HAP-1 (cell line): ENCODE data around the gene CFHR1.
"Not testable (repeated sequence)": the region's sequence is repeated elsewhere in the genome, so short reads cannot be mapped to it uniquely, and the experiment has no call there.

Source experiments
- DNase-seq, 2 experiments: peaks; one replicate each; pipeline ENCODE4 v3.0.0-alpha.2; 2016 to 2020; ENCODE audit warnings: low spot score in 2 of 2
- H3K27me3 ChIP-seq: fragments of 250-450 bp; sonication (Bioruptor Pico); 2 replicates; pipeline ENCODE4 v1.5.1; 2020; ENCODE audit warnings: low read depth, mild to moderate bottlenecking, moderate library complexity
- H3K36me3 ChIP-seq: fragments of 250-450 bp; sonication (Bioruptor Pico); replicated peaks from 2 replicates; pipeline ENCODE4 v1.5.1; 2020; ENCODE audit warnings: mild to moderate bottlenecking
- H3K4me1 ChIP-seq: fragments of 250-450 bp; sonication (Bioruptor Pico); 2 replicates; pipeline ENCODE4 v1.5.1; 2020; ENCODE audit warnings: mild to moderate bottlenecking
- H3K4me3 ChIP-seq: fragments of 250-450 bp; sonication (Bioruptor Pico); 2 replicates; pipeline ENCODE4 v1.5.1; 2020; ENCODE audit warnings: mild to moderate bottlenecking, moderate library complexity
- H3K9me3 ChIP-seq: fragments of 250-450 bp; sonication (Bioruptor Pico); 2 replicates; pipeline ENCODE4 v1.5.1; 2020; ENCODE audit warnings: mild to moderate bottlenecking, moderate library complexity
- in situ Hi-C: fragments of 300-500 bp; cut with MboI; formaldehyde crosslinking; loops from 3 replicates; pipeline ENCODE4 v1.14.3; 2020; ENCODE audit warnings: low sequenced_read_pairs, inconsistent platforms, mixed read lengths

Gene CFHR1

DNA sequence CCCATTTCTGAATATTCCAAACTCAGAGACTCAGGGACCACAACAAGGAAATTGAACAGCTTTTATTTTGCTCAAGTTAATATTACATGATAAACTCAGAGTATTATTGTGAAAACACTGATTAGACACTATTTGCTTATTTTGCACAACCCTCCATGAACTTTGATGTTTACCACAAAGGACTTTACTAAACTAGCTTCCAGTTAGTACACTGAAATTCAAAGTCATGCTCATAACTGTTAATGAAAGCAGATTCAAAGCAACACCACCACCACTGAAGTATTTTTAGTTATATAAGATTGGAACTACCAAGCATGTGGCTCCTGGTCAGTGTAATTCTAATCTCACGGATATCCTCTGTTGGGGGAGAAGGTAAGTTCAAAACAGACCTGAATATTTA is at the start of gene CFHR1:
CFHR1 (plus strand) TSS at position 201 of the 400 bp plus-strand sequence; CDS start at position 315, 114 bp downstream.
- H3K4me3 ChIP-seq, H3K4me1 ChIP-seq, H3K36me3 ChIP-seq, in situ Hi-C loops, DNase-seq, H3K27me3 ChIP-seq, H3K9me3 ChIP-seq: not testable (repeated sequence)

DNA sequence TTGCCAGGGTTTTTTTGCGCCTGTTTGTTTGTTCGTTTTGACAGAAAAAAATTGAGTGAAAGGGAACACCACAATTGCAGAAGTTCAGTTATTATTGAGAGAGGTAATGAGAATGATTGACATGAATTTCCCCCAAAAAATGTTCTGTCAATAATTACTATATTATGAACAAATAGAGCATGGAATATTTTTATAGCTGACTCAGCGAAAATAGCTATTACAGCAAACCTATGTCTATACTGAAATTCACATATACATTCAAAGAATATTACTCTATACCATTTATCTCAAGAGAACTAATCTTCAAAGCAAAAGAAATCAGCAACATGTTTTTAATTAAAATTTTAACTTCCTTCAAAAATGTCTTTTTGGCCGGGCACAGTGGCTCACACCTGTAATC is 49.7 kb upstream of the CFHR1 start:
- in situ Hi-C loops, DNase-seq, H3K4me1 ChIP-seq, H3K9me3 ChIP-seq, H3K27me3 ChIP-seq, H3K36me3 ChIP-seq, H3K4me3 ChIP-seq: not testable (repeated sequence)

DNA sequence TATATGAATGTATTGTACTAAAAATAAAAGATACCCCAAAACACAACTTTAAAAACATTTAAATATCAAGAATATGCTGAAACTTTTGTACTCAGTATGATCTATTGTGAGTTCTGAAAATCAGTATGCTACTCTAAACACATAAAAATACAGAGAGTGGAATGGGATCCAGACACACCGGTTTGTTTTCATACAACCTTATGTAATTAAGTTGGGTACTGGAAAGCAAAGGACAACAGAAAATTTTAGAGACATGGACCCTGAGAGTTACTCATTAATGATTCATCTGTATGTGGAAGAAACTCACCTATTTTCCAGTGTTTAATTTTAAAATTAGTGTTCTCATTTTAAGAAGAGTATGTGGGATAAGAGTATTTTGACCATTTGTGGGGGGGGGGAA is 45.8 kb upstream of the CFHR1 start:
- no peak overlapping the region for H3K4me3 ChIP-seq
- no peaks in the 10 kb centered on the region for H3K36me3 ChIP-seq
- in situ Hi-C loops: no loop called here
- H3K4me1 ChIP-seq: no peaks in the 10 kb centered on the region
- no peak for DNase-seq
- H3K9me3 ChIP-seq: no peaks in the 10 kb centered on the region
- H3K27me3 ChIP-seq: no peaks in the 10 kb centered on the region

DNA sequence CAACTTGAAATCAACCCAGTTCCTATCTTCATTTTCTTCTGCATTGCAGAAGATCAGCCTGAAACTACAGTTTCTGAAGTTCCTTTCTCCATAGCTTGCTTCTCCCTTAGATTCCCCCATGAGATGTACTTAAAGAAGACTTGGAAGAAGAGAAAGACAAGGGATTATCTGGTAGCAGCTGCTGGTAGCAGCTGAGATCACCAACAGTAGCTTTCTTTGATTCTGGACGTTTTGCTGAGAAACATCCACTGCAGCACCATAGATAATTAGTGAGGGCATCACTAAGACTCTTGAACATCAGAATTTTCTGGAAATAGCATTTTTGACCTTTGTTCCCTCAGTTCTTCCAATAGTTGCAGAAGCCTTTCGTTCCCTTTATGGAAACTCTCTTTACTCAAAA is 45.4 kb upstream of the CFHR1 start:
- Histone ChIP-seq H3K36me3 (no peaks in the 10 kb centered on the region), H3K27me3 (no peaks in the 10 kb centered on the region), H3K9me3 (no peaks in the 10 kb centered on the region), H3K4me3 (no peak overlapping the region), H3K4me1 (no peaks in the 10 kb centered on the region)
- DNase-seq: no peak
- in situ Hi-C loops: no loop called here

DNA sequence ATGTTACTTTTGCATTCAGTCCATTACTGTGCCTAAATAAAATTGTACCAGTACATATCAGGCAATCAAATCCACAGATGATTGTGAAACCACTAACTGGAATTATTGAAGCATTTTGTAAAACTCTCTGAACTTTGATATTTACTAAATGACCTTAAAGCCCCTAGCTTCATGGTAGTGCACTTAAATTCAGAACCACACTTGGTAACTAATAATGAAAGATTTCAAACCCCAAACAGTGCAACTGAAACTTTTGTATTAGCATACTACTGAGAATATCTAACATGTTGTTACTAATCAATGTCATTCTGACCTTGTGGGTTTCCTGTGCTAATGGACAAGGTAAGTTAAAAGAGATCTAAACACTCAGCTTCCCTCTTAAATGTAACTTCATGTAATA is 44.9 kb upstream of the CFHR1 start, which contains the start of gene CFHR3:
CFHR3 (plus strand) TSS at position 238 of the 400 bp plus-strand sequence; CDS start at position 285, 47 bp downstream.
- DNase-seq: no peak

DNA sequence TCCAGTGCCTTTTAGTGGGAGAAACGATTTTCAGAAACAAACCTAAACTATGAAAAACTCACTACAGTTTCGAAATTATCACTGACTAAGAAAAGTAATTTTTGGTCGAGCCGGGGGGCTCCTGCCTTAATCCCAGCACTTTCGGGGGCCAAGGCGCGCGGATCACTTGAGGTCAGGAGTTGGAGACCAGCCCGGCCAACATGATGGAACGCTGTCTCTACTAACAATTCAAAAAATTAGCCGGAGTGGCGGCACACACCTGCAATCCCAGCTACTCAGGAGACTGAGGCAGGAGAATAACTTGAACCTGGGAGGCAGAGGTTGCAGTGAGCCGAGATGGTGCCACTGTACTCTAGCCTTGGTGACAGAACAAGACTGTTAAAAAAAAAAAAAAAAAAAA is 41.9 kb upstream of the CFHR1 start:
- no peak for DNase-seq
- in situ Hi-C loops: no loop called here
- H3K27me3 ChIP-seq: no peaks in the 10 kb centered on the region
- H3K4me3 ChIP-seq: no peak overlapping the region
- no peaks in the 10 kb centered on the region for H3K36me3 ChIP-seq
- H3K4me1 ChIP-seq: no peaks in the 10 kb centered on the region
- no peaks in the 10 kb centered on the region for H3K9me3 ChIP-seq

More for the DNA sequence above, 44.9 kb upstream of the CFHR1 start, which contains the start of gene CFHR3:
- no peaks in the 10 kb centered on the region for H3K4me1 ChIP-seq
- H3K27me3 ChIP-seq: no peaks in the 10 kb centered on the region
- in situ Hi-C loops: no loop called here
- no peaks in the 10 kb centered on the region for H3K9me3 ChIP-seq
- H3K36me3 ChIP-seq: no peaks in the 10 kb centered on the region
- H3K4me3 ChIP-seq: no peak within 1 kb of the TSS

DNA sequence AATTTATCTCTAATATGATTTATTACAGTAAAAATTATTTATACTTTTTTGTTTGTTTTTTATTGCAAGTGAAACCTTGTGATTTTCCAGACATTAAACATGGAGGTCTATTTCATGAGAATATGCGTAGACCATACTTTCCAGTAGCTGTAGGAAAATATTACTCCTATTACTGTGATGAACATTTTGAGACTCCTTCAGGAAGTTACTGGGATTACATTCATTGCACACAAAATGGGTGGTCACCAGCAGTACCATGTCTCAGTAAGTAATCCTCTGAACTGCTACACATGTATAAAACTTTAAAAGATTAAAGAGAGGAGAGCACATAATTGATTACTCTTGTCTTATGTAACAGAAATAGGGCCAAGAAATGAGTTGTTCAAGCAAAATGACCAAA is 40.4 kb upstream of the CFHR1 start:
- H3K27me3 ChIP-seq: no peaks in the 10 kb centered on the region
- no peaks in the 10 kb centered on the region for H3K4me1 ChIP-seq
- no peak for DNase-seq
- in situ Hi-C loops: no loop called here
- no peaks in the 10 kb centered on the region for H3K36me3 ChIP-seq
- H3K9me3 ChIP-seq: no peaks in the 10 kb centered on the region
- H3K4me3 ChIP-seq: no peak overlapping the region

DNA sequence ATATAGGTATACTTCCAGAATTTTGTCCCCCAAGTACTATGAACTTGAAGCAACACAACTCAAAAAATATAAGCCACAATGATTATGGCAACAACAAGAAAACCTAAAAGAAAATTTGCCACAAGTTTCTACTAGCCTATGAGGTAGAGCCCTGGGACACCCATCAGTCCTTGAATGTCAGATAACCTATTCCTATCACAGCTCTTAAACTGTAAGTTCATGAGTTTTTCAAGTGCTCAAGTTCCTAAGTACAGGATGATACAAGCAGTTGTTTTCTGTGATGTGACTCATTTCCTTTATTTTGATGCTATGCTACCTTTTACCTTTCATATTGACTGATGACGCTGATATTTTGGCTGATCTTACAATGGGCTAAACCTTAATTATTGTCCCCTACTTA is 28.3 kb upstream of the CFHR1 start:
- H3K4me1 ChIP-seq, DNase-seq, H3K4me3 ChIP-seq, H3K9me3 ChIP-seq, H3K27me3 ChIP-seq, H3K36me3 ChIP-seq, in situ Hi-C loops: not testable (repeated sequence)

DNA sequence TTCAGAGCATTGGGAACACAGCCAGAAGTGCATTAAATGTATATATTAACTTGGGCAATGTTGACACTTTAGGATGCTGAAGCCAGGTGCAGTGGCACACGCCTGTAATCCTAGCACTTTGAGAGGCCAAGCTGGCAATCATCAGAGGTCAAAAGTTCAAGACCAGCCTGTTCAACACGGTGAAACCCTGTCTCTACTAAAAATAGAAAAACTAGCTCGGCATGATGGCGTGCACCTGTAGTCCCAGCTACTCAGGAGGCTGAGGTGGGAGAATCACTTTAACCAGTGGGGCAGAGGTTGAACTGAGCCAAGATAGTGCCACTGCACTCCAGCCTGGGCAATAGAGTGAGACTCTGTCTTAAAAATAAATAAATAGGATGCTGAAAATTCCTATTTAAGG is 25.4 kb upstream of the CFHR1 start:
- DNase-seq, H3K27me3 ChIP-seq, H3K4me1 ChIP-seq, H3K9me3 ChIP-seq, in situ Hi-C loops, H3K4me3 ChIP-seq, H3K36me3 ChIP-seq: not testable (repeated sequence)

DNA sequence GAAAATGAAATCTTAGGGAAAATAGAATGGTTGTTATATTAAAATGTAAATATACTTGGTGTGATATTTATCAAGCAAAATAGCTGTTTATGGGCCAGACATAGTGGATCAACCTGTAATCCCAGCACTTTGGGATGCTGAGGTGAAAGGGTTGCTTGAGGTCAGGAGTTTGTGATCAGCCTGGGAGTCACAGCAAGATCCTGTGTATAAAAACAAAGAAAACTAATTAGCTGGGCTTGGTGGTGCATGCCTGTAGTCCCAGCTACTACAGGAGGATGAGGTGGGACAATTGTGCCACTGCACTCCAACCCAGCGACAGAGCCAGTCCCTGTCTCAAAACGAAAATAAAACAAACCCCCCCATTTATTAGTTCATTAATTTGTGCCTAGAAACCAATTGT is 21.6 kb upstream of the CFHR1 start:
- Histone ChIP-seq H3K9me3 (no peaks in the 10 kb centered on the region), H3K36me3 (no peaks in the 10 kb centered on the region), H3K4me1 (no peaks in the 10 kb centered on the region), H3K4me3 (no peak overlapping the region), H3K27me3 (no peaks in the 10 kb centered on the region)
- in situ Hi-C loops: loop anchor here (5.0 kb wide), 1 partner anchor 124 kb away; no protein-coding TSS in a partner anchor
- DNase-seq: no peak

DNA sequence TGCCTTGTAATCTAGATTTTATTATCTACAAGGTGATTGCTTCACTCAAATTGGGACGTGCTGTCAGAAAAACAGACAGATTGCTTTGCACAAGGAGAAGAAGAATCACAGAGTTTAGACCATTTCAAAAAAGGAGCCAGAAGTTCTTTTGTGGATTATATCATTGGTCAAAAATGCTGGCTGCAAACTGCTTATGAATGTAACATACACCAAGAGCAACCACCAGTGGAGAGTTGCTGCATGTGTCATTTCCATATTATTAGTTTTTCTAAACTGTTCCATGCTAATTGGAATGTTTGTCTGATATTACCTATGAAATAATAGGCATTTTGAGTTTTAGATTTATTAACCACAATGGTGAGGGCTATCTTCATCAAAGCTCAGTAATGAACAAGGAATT is 17.6 kb upstream of the CFHR1 start:
- not testable (repeated sequence) for DNase-seq

DNA sequence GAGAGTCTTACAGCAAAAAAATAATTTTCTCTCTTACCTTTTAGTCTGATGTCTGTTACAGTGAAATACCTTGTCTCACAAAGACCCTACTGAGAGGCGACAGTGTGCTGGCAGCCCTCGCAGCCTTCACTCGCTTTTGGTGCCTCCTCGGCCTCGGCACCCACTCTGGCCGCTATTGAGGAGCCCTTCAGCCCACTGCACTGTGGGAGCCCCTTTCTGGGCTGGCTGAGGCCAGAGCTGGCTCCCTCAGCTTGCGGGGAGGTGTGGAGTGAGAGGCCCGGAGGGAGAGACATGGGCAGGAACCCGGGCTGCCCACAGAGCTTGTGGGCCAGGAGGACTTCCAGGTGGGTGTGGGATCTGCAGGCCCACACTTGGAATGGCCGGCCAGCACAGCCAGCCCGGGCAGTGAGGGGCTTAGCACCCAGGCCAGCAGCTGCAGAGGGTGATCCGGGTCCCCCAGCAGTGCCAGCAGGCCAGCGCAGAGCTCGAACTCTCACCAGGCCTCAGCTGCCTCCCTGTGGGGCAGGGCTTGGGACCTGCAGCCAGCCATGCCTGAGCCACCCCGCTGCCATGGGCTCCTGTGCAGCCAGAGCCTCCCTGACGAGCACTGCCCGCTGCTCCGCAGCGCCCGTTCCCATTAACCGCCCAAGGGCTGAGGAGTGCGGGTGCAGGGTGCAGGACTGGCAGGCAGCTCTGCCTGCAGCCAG is 10.8 kb upstream of the CFHR1 start:
- DNase-seq: no peak
- H3K4me3 ChIP-seq: no peak overlapping the region
- in situ Hi-C loops: no loop called here
- no peaks in the 10 kb centered on the region for H3K36me3 ChIP-seq
- no peaks in the 10 kb centered on the region for H3K9me3 ChIP-seq
- H3K4me1 ChIP-seq: no peaks in the 10 kb centered on the region
- no peaks in the 10 kb centered on the region for H3K27me3 ChIP-seq

More for the DNA sequence above, 17.6 kb upstream of the CFHR1 start:
- H3K4me1 ChIP-seq, H3K36me3 ChIP-seq, H3K4me3 ChIP-seq, H3K9me3 ChIP-seq, H3K27me3 ChIP-seq, in situ Hi-C loops: not testable (repeated sequence)

DNA sequence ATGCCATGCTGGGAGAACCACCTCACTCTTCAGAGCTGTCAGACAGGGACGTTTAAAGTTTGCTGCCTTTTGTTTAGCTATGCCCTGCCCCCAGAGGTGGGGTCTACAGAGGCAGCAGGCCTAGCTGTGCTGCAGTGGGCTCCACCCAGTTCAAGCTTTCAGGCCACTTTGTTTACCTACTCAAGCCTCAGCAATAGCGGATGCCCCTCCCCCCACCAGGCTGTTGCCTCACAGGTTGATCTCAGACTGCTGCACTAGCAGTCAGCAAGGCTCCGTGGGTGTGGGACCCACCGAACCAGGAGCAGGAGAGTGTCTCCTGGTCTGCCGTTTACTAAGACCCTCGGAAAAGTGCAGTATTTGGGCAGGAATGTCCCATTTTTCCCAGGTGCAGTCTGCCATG is 2.1 kb upstream of the CFHR1 start:
- H3K27me3 ChIP-seq, H3K9me3 ChIP-seq, H3K4me1 ChIP-seq, DNase-seq, in situ Hi-C loops, H3K4me3 ChIP-seq, H3K36me3 ChIP-seq: not testable (repeated sequence)

DNA sequence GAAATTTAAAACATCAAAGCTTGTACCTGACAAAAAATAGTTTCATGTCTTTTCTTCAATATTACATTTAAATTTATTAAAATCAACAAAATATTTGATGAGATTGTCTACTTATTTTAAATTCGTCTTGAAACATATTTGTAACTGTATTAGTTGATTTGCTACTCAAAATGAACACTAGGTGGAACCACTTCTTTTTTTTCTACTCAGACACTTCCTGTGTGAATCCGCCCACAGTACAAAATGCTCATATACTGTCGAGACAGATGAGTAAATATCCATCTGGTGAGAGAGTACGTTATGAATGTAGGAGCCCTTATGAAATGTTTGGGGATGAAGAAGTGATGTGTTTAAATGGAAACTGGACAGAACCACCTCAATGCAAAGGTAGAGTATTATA is 8.3 kb downstream of the CFHR1 start:
- H3K4me3 ChIP-seq, H3K4me1 ChIP-seq, H3K27me3 ChIP-seq, in situ Hi-C loops, H3K9me3 ChIP-seq, H3K36me3 ChIP-seq, DNase-seq: not testable (repeated sequence)
